OCI-M2 (cell line): ENCODE data around the gene ARL6.
"Not testable (repeated sequence)": the region's sequence is repeated elsewhere in the genome, so short reads cannot be mapped to it uniquely, and the experiment has no call there.

Source experiments
- DNase-seq: peaks from one replicate; lab custom pipeline; 2025; ENCODE audit not compliant: unreplicated experiment; lab: John Stamatoyannopoulos, UW

ARL6 gene

DNA sequence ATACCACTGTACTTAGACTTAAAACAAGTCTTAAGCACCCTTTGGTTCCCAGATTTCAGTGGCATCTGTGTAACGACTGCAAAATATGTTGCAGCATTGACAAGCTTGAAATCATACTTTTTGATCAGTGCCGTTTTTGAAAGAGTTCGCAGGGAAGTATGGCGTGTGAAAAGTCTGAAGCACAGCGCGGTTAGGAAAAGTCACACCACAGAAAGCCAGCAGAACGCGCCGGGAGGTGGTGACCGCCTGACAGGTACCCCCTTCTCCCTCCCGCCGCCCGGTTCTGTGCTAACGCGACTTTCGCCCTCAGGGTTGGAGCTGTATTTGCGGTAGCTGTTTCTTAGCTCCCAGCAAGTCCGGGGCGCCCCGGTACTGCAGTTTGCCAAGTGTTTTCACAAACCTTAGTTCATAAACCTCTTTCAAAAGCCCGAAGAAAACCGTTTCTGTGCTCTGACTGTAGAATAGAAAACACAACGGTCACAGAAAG is 56.8 kb downstream of the ARL6 start:
- no peak for DNase-seq

DNA sequence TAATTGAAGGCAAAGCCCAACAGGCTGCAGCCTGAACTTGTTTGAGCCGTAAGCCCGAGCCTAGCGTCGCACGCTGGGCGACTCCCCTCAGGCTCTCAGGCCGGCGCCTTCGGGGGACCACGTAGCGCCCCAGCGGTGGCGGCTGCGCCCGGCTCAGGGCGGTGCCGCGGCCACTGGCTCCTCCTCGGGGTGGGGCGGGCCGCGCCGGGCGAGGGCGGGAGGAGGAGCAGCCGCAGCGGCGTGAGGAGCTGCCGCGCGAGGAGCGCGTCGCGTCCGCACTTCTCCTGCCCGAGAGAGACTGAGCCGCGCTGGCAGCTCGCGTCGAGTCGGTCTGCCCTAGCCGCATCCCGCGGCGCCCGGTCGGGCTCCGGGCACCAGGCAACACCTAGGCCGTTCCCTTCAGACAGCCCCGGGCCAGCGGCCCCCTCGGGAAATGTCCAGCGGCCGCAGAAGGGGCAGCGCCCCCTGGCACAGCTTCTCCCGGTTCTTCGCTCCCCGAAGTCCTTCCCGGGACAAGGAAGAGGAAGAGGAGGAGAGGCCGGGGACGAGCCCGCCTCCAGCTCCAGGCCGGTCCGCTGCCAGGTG is 57.3 kb downstream of the ARL6 start, which contains the start of gene CRYBG3:
Gene CRYBG3, plus strand, starts transcription at position 238 of the 585 bp plus-strand sequence. Its CDS starts 196 bp downstream, at position 434.
- DNase-seq = no peak

DNA sequence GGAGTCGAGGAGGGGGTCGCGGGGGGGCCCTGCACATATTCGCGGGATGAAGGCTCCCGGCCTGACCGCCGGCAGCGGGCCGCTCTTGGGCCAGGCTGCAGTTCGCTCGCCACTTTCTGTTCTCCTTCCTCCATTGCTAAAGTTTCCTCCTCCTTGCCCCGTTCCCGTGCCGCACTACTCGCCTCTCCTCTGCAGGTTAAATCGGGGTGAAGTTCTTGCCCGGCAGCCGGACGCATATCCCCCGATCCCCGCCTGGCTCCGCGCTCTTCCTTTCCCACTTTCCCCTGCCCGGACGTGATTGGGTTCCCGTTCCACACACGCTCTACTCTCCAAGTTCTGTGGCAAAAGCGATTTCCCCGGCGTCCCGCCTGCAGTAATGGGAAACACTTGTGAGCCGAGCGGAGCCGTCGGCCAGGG is 57.8 kb downstream of the ARL6 start:
- no peak for DNase-seq

DNA sequence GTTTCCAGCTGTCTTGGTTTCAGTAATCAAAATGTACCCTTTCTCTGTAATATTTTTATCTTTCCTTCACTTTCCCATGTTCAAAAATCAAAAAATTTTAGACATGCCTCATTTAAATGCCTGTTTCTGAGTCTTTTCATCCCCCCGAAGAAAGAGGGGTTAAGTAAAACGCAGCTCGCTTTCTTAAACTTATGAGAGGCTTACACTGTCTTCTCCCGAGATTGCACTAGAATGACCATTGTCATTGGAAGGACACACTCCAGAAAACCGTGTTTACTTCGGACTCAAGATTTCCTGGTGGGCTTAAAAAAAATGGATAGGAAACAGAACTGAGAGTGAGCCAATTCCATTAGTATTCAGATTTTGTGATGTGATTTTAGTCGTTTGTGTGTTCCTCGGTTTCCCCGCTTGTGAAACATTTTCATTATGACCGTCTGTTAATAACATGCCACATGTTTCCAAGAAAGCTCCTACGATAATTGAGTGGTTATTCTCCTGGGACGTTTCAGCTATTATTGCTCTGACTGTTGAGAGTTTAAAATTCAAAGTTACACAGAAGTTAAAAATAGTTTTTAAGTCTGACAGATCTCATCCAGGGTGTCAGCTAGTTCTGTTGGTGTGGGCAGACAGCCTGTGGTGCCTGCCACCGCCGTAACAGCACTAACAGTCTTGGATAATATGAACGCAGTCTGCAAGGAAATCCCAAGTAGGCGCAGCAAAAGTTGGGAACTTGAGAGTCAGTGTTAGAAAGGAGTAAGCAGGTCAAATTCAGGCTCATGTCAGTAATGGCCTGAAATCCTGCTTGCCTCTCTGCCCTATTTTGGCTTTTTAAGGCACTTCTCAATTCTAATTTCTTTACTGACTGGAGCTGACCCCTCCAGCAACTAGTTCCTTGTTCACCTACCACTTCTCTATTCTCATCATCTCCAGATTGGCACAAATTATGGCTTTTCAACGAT is 58.8 kb downstream of the ARL6 start:
- DNase-seq = no peak

DNA sequence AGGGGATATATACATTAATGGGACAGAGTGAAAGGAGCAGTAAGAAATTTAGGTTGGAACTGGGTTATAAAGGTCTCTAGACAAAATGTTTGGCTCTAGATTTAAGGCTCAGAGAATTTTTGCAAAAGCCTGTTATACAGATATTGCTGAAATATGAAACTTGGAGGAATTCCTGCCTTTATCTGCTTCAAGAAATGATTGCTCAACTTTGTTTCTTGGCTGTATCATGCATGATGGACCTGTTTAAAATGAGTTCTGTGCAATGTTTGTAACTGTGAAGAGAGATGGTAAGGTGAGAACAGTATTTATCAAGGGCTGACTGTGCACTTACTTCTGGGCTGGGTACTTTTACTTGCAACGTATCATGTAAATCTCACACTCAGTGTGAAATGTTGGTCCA is 60.5 kb downstream of the ARL6 start:
- no peak for DNase-seq

DNA sequence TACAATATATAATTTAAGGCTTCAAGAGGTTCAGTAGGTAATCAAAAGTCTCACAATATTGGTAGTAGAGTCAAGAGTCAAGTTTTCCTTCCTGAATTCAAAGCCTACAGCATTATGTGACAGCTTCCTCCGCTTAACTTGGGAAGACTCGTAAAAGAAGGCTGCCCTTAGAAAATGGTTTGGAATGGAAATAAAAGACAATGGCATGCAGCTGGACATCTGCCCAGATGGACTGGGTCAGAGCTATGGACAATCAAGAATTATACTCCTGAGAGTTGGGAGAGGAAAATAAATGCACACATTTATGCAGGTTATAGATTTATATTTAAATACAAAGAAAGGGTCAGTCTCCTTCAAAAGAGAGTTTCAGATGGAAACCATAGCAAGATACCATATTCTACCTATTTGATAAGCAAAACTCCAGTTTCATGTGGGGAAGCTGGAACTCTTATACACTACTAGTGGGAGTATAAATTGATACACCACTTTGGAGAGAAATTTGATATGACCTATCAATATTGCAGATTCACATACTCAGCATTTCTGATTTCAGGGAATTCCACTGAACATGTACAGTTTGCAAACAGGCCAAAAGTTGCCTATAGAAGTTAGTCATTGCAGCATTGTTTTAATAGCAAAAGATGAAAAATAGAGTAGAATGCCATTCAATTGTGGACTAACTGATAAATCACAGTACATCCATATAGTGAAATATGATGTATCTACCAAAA is 63.3 kb downstream of the ARL6 start:
- no peak for DNase-seq

DNA sequence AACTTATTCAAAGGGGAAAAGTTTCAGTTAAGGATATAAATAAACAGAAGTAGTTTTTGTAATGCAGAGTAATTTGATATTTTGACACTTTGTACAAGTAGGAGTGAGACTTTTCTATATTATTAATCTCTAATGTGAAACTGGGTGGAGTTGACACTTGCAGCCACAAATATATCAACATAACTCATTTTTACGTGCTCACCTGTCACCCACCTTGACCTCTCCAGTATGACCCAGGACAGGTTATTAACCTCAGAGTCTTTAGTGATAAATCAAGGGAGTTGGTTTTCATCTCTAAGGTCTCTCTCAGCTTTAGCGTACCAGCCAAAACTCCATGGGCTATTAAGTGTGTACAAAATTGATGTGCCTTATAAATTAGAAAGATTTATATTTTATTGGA is 64.6 kb downstream of the ARL6 start:
- DNase-seq = no peak

DNA sequence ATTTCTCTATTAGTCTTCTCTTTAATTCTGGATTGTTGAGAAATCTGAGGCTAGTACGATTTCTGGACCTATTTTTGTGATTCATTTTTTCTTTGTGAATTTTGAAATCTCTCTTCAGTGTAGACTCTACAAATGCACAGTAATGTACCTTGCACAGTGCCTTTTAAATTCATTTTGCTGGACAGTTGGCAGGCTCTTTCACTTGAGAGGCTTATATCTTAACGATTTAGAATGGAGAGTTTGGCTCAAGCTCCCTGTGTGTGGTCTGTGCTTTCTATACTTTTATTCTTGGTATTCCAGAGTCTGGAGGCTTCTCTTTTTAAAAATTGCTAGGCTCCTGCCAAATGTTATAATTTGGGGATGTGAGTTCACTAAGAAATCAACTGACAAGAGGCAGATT is 66.1 kb downstream of the ARL6 start:
- DNase-seq = no peak

DNA sequence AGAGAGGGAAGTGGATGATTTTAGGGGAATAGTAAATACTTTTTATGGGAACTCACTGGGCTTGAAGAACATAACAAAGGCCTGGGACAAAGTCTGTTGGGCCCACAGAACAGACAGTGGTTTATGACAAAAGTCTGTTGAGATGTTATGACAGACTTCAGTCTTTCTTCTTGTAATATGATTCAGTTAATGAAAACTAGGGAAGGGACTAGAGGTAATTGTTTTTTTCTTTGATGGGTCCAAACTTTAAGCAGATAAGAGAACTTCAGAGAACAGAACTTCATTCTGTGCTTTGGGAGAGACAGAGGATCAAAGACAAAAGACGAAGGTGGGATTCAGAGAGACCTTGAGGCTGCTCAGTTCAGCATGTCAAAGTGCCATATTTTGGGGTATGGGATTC is 66.6 kb downstream of the ARL6 start:
- no peak for DNase-seq

DNA sequence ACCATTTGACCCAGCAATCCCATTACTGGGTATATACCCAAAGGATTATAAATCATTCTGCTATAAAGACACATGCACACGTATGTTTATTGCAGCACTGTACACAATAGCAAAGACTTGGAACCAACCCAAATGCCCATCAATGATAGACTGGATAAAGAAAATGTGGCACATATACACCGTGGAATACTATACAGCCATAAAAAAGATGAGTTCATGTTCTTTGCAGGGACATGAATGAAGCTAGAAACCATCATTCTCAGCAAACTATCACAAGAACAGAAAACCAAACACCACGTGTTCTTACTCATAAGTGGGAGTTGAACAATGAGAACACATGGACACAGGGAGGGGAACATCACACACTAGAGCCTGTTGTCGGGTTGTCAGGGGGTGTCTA is 68.6 kb downstream of the ARL6 start:
- not testable (repeated sequence) for DNase-seq

DNA sequence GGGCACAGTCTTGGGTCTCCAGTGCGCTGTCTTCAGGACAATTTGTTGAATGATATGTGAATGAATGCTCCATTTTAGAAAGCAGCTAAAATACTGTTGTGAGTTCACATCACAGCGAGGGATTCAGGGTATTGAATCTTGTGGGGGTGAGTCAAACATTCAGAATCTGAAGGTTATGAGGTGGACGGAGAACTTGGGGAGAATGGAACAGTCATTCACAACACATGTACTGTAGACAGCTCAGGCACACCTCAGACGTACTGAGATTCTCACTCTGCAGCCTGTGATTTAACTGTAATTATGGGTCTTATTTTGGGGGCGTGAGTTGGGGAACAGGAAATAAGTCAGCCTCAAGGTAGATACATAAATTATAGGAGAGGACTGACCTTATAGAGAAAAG is 71.2 kb downstream of the ARL6 start:
- DNase-seq = no peak

DNA sequence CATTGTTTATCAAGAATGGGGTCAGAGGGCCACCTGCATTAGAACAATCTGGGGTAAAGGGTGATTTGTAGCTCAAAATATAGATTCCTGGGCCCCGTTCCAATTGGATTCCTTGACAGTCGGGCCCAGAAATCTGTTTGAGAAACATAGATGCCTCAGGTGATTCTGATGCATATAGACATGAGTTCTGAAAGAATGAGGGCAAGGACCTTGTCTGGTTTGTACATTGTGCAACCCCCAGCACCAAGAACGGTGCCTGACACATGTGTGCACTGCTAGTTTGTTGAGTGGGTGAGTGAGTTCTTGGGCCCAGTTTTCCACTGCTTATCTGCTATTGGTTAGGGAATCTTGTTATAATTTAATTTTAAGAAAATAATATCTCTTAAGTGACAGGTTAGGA is 73.8 kb downstream of the ARL6 start:
- DNase-seq = no peak

DNA sequence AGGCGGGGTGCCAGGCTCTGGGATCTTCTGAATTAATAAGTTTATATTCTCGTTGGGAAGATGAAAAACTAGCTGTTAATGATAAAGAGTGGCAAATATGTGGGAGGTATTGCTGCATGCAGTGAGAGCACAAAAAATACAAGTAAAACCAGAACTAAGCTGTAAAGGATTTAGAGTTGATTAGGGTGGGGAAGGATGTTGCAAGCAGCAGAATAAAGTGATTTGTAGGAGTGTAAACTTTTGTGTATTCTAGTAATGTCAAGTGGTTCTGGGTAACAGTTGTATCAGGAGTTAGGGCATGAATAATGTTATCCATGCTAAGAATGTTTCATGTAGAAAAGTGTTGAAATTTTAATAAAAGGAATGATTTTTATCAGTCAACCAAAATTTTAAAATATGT is 75.4 kb downstream of the ARL6 start:
- DNase-seq = no peak

DNA sequence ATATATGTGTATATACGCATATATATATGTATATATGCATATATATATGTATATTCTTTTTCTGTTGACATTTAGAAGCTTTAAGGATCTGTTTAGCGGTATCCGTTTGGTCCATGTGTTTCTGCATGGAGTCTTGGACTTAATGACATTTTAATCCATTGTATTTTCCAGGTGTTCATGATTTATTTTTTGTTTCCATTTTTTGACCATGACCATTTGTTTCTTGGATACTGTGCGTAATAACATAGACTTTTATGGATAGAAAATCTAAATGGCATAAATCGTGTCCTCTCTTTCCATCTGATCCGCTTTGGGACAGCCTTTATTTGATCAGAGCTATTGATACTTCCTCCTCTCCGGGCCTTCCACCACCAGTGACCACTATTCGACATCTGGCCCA is 76.7 kb downstream of the ARL6 start:
- DNase-seq = no peak

DNA sequence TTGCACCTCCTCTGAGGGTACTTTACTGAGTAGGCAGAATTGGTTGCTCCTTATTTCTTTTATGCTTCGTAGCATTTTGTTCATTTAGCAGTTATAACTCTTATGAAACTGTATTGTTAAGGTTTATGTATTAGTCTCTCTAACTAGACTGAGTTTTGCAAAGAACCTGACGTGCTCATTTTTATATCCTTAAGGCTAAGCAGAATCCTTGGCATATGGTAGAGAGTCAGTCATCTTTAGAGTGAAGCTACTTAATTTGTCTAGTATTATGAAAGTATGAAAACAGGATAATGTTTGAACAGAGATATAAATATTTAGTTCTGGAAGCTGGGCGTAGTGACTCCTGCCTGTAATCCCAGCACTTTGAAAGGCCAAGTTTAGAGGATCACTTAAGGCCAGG is 77.4 kb downstream of the ARL6 start:
- DNase-seq = no peak

DNA sequence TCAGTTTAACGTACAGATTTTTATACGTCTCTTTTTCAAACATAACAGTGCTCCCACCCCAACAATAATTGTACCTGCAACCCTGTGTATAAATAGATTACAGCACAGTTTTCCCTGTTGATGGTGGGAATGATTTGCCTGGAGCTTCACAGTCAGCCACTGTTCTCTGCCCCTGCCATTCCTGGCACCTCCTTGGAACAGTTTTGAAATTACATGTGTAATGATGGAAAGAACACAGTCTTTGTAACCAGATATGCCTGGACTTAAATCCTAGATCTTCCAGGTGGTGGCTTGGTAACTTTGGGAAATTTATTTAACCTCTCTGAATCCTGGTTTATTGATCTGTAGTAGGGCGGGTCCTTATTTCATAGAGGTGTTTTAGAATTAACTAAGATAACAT is 84.2 kb downstream of the ARL6 start:
- no peak for DNase-seq
